Measurements from ENCODE around the gene NME5. TPM values are rescaled to one million over a fixed set of nuclear protein-coding genes. Genes with fewer than 3 reads are reported as not detected.

The NME5 gene
- total and polyA plus RNA-seq, 2 of the 8 experiments (the other 6 are each of a cell fraction or from before 2014, with no cell fraction given): 0.48 to 0.89 TPM

DNA sequence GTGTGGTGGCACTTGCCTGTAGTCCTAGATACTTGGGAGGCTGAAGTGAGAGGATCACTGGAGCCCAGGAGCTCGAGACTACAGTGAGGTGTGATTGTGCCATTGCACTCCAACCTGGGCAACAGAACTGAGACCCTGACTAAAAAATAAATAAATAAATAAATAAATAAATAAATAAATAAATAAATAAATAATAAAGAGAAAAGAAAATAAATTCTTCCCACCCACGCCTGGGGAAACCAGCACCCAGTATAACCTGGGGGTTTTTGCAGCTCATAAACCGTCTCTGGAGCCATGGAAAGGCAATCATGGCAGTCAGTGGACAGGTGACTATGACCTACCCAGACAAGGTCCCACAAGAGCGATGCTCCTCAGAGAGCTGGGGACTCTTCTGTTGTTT, 47.5 kb downstream of the NME5 start (continued):
- TF ChIP-seq, protein P1, sequence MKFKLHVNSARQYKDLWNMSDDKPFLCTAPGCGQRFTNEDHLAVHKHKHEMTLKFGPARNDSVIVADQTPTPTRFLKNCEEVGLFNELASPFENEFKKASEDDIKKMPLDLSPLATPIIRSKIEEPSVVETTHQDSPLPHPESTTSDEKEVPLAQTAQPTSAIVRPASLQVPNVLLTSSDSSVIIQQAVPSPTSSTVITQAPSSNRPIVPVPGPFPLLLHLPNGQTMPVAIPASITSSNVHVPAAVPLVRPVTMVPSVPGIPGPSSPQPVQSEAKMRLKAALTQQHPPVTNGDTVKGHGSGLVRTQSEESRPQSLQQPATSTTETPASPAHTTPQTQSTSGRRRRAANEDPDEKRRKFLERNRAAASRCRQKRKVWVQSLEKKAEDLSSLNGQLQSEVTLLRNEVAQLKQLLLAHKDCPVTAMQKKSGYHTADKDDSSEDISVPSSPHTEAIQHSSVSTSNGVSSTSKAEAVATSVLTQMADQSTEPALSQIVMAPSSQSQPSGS (IDR thresholded peaks at IDR 0.05; ENCODE audit: low read length): no peak

Measured in H1 (cell line).